Stimulated activated CD8-positive, alpha-beta memory T cell treated with anti-CD3 and anti-CD28 coated beads, Interleukin-15, amount 100 ng/mL, for 4 hours (primary cell): ENCODE results near the gene HOXD8.

Source experiments
- DNase-seq, 2 donors: peaks; one replicate each; pipeline ENCODE4 v3.0.0-alpha.2; 2020; ENCODE audit warnings: low read depth in 2 of 2

HOXD8 gene

DNA sequence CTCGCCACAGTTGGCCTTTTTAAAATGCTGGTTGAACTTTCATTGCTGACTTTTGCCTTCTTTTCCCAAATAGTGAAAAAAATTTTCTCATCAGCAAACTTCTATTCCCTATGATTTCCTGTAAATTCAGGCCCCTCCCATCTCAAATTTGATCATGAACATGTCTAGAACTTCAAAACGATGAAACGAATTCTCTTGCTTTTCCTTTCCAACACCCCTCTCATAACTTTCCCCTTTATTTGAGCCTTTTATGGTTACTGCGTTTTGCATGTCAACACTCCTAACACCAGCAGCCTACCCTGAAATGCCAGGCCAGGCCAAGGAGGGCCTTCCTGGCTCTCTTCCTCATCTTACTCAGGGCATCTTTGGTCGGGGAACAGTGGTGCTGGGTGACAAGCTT, 38.6 kb upstream of the HOXD8 start:
- DNase-seq = no peak

GRCh38 chr2:176091329-176092258, 37.9 kb upstream of the HOXD8 start:
- no peak for DNase-seq

DNA sequence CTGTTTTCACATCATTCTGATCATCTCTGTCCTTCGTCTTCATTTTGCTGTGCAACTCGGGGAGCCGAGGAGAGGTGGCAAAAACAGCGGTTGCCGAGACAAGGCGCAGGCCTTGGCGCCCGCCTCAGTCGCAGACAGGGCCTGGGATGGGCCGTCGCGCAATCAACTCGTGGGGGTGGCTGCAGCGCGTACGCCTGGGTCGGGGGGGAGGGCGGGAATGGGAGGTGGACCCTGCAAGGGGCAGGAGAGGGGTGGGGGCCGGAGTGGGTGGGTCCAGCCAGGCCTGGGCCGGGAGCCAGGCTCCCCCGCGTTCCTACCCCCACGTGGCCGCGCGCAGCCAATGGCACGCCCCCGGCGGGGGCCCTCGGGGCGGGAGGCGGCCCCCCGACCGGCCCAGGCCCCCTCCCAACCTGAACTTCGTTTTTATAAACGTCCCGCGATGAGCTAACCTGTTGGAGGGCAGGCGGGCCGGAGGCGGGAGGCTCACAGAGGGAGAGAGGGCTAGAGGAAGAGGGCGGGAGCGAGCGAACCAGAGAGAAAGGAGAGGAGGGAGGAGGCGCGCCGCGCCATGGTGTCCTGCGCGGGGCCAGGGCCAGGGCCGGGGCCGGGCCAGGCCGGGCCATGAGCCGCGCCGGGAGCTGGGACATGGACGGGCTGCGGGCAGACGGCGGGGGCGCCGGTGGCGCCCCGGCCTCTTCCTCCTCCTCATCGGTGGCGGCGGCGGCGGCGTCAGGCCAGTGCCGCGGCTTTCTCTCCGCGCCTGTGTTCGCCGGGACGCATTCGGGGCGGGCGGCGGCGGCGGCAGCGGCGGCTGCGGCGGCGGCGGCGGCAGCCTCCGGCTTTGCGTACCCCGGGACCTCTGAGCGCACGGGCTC, 37.0 kb upstream of the HOXD8 start, which contains the start of gene HOXD13:
HOXD13 (plus strand) TSS at position 452 of the 875 bp plus-strand sequence; CDS start at position 622, 170 bp downstream.
- DNase-seq = no peak

GRCh38 chr2:176093145-176093897, 36.2 kb upstream of the HOXD8 start:
- DNase-seq = no peak

GRCh38 chr2:176093898-176094249, 35.6 kb upstream of the HOXD8 start:
- no peak for DNase-seq

GRCh38 chr2:176094349-176094748, 35.2 kb upstream of the HOXD8 start:
- no peak for DNase-seq

DNA sequence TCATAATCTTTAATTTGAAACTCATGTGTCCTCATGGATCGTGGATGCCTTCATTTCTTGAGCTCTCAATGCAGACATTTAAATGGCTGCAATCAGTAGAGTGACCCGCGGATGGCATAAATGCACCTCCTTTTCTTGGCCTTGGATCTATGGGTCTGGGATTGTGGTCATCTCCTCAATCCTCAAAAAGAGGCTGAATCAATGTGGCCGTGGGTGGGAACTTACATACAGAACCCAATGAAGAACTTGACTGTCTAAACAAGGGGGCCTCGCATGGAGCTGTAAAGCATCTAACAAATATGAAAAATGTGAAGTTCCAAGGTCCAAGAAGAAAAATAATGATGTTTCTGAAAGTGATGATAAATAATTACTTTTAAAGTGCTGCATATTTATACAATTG, 34.1 kb upstream of the HOXD8 start:
- no peak for DNase-seq

- no peak for DNase-seq
Measured at GRCh38 chr2:176096243-176096985, 33.1 kb upstream of the HOXD8 start.

DNA sequence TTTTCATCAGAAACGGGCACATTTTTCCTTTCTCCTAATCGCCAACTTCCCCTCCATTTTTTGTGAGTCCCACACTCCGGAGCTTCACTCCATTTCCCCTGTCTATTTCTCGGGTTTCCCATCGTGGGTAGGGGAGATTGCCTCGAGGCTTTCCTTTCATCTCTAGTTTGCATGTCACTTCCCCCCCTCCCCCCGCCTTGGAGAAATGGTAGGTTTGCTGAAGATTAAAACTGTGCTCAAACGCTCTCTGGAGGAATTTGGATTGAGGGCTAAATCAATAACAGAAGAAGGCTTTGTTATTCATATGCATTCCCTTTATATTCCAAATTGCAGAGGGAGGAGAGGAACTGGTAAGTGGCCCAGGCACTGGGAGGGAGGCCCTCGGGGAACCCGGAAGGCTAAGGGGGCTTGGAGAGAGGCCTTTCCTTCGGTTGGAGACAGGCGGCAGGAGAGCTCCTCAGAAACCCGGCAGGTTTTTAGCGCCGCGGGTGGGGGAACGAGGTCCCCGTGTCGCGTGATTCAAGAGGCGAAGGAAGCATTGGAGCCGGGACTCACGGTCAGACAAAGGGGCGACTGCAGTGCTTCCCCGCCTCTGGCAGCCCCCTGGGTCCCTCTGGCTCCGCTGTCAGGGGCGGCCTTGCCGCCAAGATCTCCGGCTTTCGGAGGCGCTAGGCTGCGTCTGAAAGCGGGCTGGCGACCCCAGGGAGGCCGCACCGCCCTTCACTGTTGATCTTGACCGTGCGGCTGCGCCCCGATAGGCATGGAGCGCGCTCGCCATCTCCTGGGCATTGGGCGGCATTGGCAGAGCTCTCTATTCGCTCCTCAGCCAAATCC, 32.3 kb upstream of the HOXD8 start:
- DNase-seq = peak; percentile 13 to 19

DNA sequence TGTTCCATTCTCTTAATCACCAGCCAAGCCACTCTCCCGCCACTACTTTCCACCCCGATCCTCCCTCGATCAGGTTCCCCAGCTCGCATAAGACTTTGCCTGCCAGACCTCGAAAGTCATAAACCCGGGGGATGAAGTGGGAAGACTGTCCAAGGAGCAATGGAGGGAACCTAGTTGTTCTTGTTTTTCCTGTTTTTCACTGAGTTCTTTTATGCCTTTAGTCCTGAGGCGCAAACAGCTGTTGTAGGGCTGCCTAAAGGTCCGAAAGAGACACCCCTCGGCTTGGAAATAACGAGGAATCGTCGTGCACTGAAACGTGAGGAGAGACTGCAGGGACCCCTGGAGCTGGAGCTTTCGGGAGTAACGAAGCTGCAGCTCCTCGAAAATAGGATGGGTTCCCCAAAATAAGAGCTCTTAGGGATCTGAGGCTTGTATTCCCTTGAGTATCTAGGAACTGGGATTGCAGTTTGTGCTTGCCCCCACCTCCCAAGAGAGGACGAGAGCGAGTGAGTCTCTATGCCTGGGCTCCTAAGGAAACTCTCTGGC, 31.6 kb upstream of the HOXD8 start:
- DNase-seq = no peak

DNA sequence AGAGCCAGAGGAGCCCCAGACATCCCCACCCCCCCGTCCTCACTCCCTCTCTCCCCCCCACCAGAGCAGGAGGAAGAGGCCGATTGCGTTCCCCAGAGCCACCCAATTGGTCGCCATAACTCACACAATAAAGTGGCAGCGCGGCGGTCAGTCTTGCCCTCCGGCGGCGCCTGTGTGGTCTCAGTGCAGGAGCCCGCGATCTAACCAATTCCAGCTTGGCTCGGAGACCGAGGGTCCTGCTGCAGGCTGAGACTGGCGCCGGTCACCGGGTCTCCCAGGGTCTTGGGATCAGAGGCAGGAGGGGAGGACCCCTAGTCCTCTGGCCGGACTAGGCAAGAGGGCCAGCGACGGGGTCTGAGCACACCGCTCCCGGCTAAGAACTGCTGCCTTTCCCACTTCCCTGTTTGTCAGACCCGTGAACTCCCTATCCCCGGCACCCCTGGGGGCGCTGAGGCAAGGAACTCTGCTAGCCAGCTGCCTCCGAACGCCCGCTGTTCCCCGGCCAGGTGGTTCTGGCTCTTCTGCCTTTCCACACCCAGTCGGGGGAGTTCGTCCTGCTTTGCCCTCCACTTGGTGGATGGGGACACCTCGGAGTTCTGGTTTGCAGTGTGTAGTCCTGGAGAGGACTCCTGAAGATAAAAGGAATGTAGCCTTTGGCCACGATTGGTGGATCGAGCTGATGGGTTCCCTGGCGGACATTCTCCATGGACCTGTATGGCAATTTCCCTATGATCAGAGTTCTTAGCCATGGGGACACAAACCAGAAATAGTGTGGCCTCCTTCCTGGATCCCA, 30.9 kb upstream of the HOXD8 start:
- no peak for DNase-seq

GRCh38 chr2:176099159-176099727, 30.3 kb upstream of the HOXD8 start:
- DNase-seq = no peak

GRCh38 chr2:176099728-176100546, 29.6 kb upstream of the HOXD8 start, which contains the start of gene HOXD12:
Gene HOXD12, plus strand, starts transcription at chr2:176099795. Its CDS starts 7 bp downstream, at chr2:176099802.
- DNase-seq = no peak

DNA sequence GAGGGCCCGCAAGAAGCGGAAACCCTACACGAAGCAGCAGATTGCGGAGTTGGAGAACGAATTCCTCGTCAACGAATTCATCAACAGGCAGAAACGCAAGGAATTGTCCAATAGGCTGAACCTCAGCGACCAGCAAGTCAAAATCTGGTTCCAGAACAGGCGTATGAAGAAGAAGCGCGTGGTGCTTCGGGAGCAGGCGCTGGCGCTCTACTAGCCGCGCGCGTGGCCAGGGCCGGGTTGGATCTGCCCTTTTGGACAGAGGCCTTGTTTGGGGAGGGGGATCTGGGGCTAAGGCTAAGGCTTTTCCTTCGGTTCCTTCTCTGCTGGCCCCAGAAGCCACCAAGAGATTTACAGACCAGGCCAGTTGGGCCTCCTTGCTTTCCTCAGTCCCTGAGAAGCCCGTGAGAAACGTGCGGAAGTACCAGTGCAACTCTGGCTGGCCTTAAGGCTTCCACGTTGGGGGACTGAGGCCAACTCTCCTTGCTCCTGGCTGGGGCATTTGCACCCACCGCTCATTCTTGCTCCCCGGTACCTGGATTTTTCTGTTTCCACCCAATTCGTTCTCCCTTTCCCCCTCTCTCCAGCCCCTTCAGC, 28.9 kb upstream of the HOXD8 start:
- DNase-seq = no peak

DNA sequence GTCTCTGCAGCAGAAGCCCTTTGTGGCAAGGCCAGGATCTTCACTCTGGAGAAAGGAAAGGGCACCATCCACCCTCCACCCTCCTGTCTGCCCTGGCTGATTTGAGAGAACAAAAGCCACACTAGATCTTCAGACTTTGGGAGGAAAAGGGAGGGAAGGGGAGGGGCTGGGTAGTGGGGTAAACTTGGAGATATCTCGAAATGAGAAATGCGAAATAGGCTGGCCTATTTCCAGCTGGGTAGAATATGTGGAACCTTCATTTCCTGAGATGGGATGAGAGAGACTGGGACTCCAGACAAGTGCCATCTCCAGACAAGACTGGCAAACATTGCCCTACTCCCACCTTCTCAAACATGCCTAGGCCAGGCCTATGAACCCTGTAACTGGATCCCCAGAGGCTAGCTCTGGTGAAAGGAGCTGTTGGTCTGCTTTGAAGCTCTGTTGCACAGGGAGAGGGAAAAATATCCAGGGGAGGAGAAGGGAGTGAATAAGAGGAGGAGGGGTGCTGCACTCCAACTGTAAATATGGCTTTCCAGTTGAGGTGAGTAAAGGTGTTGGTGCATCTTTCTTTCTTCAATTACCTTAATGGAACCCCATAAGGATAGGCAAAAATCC, 28.2 kb upstream of the HOXD8 start:
- no peak for DNase-seq

- DNase-seq = no peak
Measured at GRCh38 chr2:176101842-176102241, 27.7 kb upstream of the HOXD8 start.

DNA sequence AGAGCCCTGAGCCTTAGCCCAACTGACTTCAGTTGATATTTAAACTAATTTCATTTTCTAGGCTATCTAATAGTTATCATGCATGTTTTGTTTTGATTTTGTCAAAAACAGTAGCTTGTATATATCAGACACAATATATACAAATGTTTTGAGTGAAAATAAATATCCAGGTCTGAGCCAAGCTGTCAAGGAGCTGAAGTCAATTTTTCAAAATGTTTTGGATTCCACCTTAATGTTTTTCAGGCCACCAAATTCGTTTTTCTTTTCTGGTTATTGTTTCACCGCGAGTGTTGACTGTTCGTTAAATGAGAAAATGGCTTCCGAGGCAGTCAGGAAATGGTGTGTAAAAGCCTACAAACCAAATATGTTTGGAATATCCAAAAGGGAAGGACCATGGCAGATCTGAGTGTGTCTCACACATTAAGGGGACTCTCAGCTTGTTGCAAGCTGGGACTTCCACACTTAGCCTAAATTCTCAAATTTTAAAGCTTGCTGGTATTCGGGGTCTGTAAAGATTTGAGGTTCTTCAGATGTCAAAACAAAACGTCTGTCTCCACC, 27.1 kb upstream of the HOXD8 start:
- DNase-seq = no peak
